H9 (cell line): ENCODE data around the gene CMAS. TPM values are rescaled to one million over a fixed set of nuclear protein-coding genes. Genes with fewer than 3 reads are reported as not detected.

Experiments used
- DNase-seq: peaks from one replicate; pipeline ENCODE4 v3.0.0-alpha.2; 2017
- H2AFZ ChIP-seq: one replicate; pipeline ENCODE4 v1.6.1; 2013; ENCODE audit warnings: mild to moderate bottlenecking, low read length, control low read depth, moderate library complexity
- H2AK5ac ChIP-seq: 2 replicates; pipeline ENCODE4 v1.6.1; 2013; ENCODE audit warnings: low read length, control low read depth, mixed read lengths; ENCODE audit not compliant: insufficient read length
- H2BK120ac ChIP-seq: one replicate; pipeline ENCODE4 v1.6.1; 2013; ENCODE audit warnings: low read depth, mild to moderate bottlenecking, low read length, control low read depth, inconsistent platforms; ENCODE audit not compliant: poor library complexity, severe bottlenecking
- H2BK12ac ChIP-seq: 2 replicates; pipeline ENCODE4 v1.6.1; 2013; ENCODE audit warnings: low read length, control low read depth, mixed read lengths, low read depth; ENCODE audit not compliant: insufficient read length
- H2BK15ac ChIP-seq: 2 replicates; pipeline ENCODE4 v1.6.1; 2013; ENCODE audit warnings: low read depth, low read length, control low read depth
- H2BK20ac ChIP-seq: one replicate; pipeline ENCODE4 v1.6.1; 2013; ENCODE audit warnings: low read depth, mild to moderate bottlenecking, low read length, control low read depth, inconsistent platforms; ENCODE audit not compliant: poor library complexity, severe bottlenecking
- H2BK5ac ChIP-seq: 2 replicates; pipeline ENCODE4 v1.6.1; 2013; ENCODE audit warnings: low read length, control low read depth, mixed read lengths; ENCODE audit not compliant: insufficient read length
- H3K14ac ChIP-seq: 2 replicates; pipeline ENCODE4 v1.6.1; 2013; ENCODE audit warnings: low read length, control low read depth; ENCODE audit not compliant: insufficient read depth
- H3K18ac ChIP-seq: 2 replicates; pipeline ENCODE4 v1.6.1; 2013; ENCODE audit warnings: low read depth, mild to moderate bottlenecking, mixed read lengths, low read length, control low read depth; ENCODE audit not compliant: insufficient read length
- H3K23ac ChIP-seq: 2 replicates; pipeline ENCODE4 v1.6.1; 2013; ENCODE audit warnings: low read length, control low read depth, mixed read lengths, low read depth; ENCODE audit not compliant: insufficient read length
- H3K23me2 ChIP-seq: 2 replicates; pipeline ENCODE4 v1.6.1; 2013; ENCODE audit warnings: low read depth, mild to moderate bottlenecking, mixed read lengths, low read length, control low read depth; ENCODE audit not compliant: insufficient read length, poor library complexity, severe bottlenecking
- H3K27ac ChIP-seq: 2 replicates; pipeline ENCODE4 v1.5.1; 2013; ENCODE audit warnings: low read length, control low read depth, mixed read lengths, low read depth; ENCODE audit not compliant: insufficient read length
- H3K27me3 ChIP-seq: 2 replicates; pipeline ENCODE4 v1.6.1; 2013; ENCODE audit warnings: low read length, control low read depth, inconsistent platforms; ENCODE audit not compliant: insufficient read depth
- H3K4ac ChIP-seq: 2 replicates; pipeline ENCODE4 v1.6.1; 2013; ENCODE audit warnings: low read depth, mild to moderate bottlenecking, control low read depth, inconsistent platforms, low read length, moderate library complexity
- H3K4me1 ChIP-seq: 2 replicates; pipeline ENCODE4 v1.6.1; 2013; ENCODE audit warnings: low read length, control low read depth, inconsistent platforms; ENCODE audit not compliant: insufficient read depth
- H3K4me2 ChIP-seq: 2 replicates; pipeline ENCODE4 v1.6.1; 2013; ENCODE audit warnings: low read length, control low read depth, mixed read lengths; ENCODE audit not compliant: insufficient read length, insufficient read depth
- H3K56ac ChIP-seq: 2 replicates; pipeline ENCODE4 v1.6.1; 2013; ENCODE audit warnings: low read depth, mild to moderate bottlenecking, mixed read lengths, low read length, control low read depth; ENCODE audit not compliant: insufficient read length
- H3K79me1 ChIP-seq: 2 replicates; pipeline ENCODE4 v1.6.1; 2013; ENCODE audit warnings: low read depth, mild to moderate bottlenecking, moderate library complexity, low read length, control low read depth, inconsistent platforms; ENCODE audit not compliant: insufficient read depth, poor library complexity, severe bottlenecking
- H3K79me2 ChIP-seq: 2 replicates; pipeline ENCODE4 v1.6.1; 2013; ENCODE audit warnings: low read length, control low read depth, inconsistent platforms; ENCODE audit not compliant: insufficient read depth
- H3K9ac ChIP-seq: 2 replicates; pipeline ENCODE4 v1.6.1; 2013; ENCODE audit warnings: low read length, control low read depth, mixed read lengths; ENCODE audit not compliant: insufficient read length; ENCODE audit errors: extremely low read depth
- H3K9me3 ChIP-seq: one replicate; pipeline ENCODE4 v1.6.1; 2013; ENCODE audit warnings: low read depth, low read length, inconsistent platforms; ENCODE audit not compliant: control insufficient read depth
- H3T11ph ChIP-seq: one replicate; pipeline ENCODE4 v1.6.1; 2013; ENCODE audit warnings: mild to moderate bottlenecking, low read length, control low read depth, inconsistent platforms
- H4K20me1 ChIP-seq: one replicate; pipeline ENCODE4 v1.6.1; 2013; ENCODE audit not compliant: control insufficient read depth, insufficient read length, insufficient read depth
- H4K5ac ChIP-seq: 2 replicates; pipeline ENCODE4 v1.6.1; 2013; ENCODE audit warnings: low read depth, mild to moderate bottlenecking, mixed read lengths, low read length, control low read depth; ENCODE audit not compliant: insufficient read length
- H4K8ac ChIP-seq: replicated peaks from 2 replicates; pipeline ENCODE4 v1.6.1; 2013; ENCODE audit warnings: low read length, control low read depth, mixed read lengths, low read depth; ENCODE audit not compliant: insufficient read length
- H4K91ac ChIP-seq: 2 replicates; pipeline ENCODE4 v1.6.1; 2013; ENCODE audit warnings: low read depth, mild to moderate bottlenecking, moderate library complexity, mixed read lengths, low read length, control low read depth; ENCODE audit not compliant: insufficient read length
- H3K27ac Mint-ChIP-seq, 3 experiments: 2 replicates in 2 of 3; 3 replicates in 1 of 3; pipeline ENCODE4 v1.8.0; 2020 to 2021; ENCODE audit warnings: mixed read lengths in 3 of 3, mild to moderate bottlenecking in 1 of 3, moderate library complexity in 1 of 3
- H3K27me3 Mint-ChIP-seq: 2 replicates; pipeline ENCODE4 v1.8.0; 2021; ENCODE audit warnings: low read depth, mild to moderate bottlenecking, moderate library complexity, mixed read lengths
- H3K36me3 Mint-ChIP-seq, 3 experiments: 2 replicates in 2 of 3; 3 replicates in 1 of 3; pipeline ENCODE4 v1.8.0; 2020 to 2021; ENCODE audit warnings: low read depth in 3 of 3, mixed read lengths in 3 of 3; ENCODE audit not compliant: insufficient read depth in 1 of 3
- H3K4me1 Mint-ChIP-seq, 2 experiments: 2 replicates each; pipeline ENCODE4 v1.8.0; 2020; ENCODE audit warnings: mixed read lengths in 2 of 2
- H3K4me3 Mint-ChIP-seq, 2 experiments: 2 replicates in 1 of 2; 3 replicates in 1 of 2; pipeline ENCODE4 v1.8.0; 2020 to 2021; ENCODE audit warnings: mild to moderate bottlenecking in 2 of 2, mixed read lengths in 2 of 2, moderate library complexity in 1 of 2
- H3K9me3 Mint-ChIP-seq, 2 experiments: 2 replicates in 1 of 2; 3 replicates in 1 of 2; pipeline ENCODE4 v1.8.0; 2020; ENCODE audit warnings: mild to moderate bottlenecking in 2 of 2, mixed read lengths in 2 of 2, moderate library complexity in 1 of 2
- WGBS: extraction: QIAGEN DNeasy Blood & Tissue Kit; methylation state at CpG from one replicate; pipeline ENCODE4 v1.1.7; 2013; ENCODE audit warnings: missing lambda C conversion rate, low lambda C conversion rate, mixed read lengths; ENCODE audit not compliant: insufficient read length; ENCODE audit errors: extremely low coverage; 5-methylcytosine and 5-hydroxymethylcytosine counted together
- total RNA-seq: library from RNA; stranded (reverse); gene quantifications from 2 replicates; pipeline ENCODE4 v1.2.1, GENCODE V29; 2021
- TF ChIP-seq, protein P1 (sequence below): fragments of 200-600 bp; sonication (generic); conservative IDR thresholded peaks from 3 replicates; pipeline ENCODE4 v1.8.0; 2021; ENCODE audit warnings: antibody characterized with exemption, mild to moderate bottlenecking

Gene CMAS
- total RNA-seq, 1 experiment from 2014 or later, result 47.4 TPM

- peaks cover 3% of the 10 kb centered on the region for H3K27me3 Mint-ChIP-seq
- no peaks in the 10 kb centered on the region for H3K4me1 ChIP-seq
Measured at GRCh38 chr12:22110176-22110575, 64.2 kb downstream of the CMAS start.

More at GRCh38 chr12:22110176-22110575, 64.2 kb downstream of the CMAS start:
- TF ChIP-seq, protein P1, sequence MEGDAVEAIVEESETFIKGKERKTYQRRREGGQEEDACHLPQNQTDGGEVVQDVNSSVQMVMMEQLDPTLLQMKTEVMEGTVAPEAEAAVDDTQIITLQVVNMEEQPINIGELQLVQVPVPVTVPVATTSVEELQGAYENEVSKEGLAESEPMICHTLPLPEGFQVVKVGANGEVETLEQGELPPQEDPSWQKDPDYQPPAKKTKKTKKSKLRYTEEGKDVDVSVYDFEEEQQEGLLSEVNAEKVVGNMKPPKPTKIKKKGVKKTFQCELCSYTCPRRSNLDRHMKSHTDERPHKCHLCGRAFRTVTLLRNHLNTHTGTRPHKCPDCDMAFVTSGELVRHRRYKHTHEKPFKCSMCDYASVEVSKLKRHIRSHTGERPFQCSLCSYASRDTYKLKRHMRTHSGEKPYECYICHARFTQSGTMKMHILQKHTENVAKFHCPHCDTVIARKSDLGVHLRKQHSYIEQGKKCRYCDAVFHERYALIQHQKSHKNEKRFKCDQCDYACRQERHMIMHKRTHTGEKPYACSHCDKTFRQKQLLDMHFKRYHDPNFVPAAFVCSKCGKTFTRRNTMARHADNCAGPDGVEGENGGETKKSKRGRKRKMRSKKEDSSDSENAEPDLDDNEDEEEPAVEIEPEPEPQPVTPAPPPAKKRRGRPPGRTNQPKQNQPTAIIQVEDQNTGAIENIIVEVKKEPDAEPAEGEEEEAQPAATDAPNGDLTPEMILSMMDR, result no peak
- H3K4me3 Mint-ChIP-seq, result no peak overlapping the region
- no peaks in the 10 kb centered on the region for H3K9me3 ChIP-seq
- DNase-seq, result no peak
- H3K23ac ChIP-seq, result no peak overlapping the region
- no peak overlapping the region for H2BK5ac ChIP-seq
- no peak overlapping the region for H4K91ac ChIP-seq
- no peak overlapping the region for H2AK5ac ChIP-seq
- no peak overlapping the region for H3K9ac ChIP-seq
- H3K23me2 ChIP-seq, result no peaks in the 10 kb centered on the region
- H3T11ph ChIP-seq, result no peak overlapping the region
- no peaks in the 10 kb centered on the region for H3K4me1 Mint-ChIP-seq
- H3K4me2 ChIP-seq, result no peak overlapping the region
- no peak overlapping the region for H2BK15ac ChIP-seq
- no peak overlapping the region for H3K56ac ChIP-seq
- no peak overlapping the region for H2BK12ac ChIP-seq
- no peaks in the 10 kb centered on the region for H3K27me3 ChIP-seq
- no peaks in the 10 kb centered on the region for H3K79me1 ChIP-seq
- H3K79me2 ChIP-seq, result no peaks in the 10 kb centered on the region
- no peaks in the 10 kb centered on the region for H4K20me1 ChIP-seq
- H3K27ac Mint-ChIP-seq, result no peak overlapping the region
- no peak overlapping the region for H4K5ac ChIP-seq
- no peak overlapping the region for H3K14ac ChIP-seq
- no peak overlapping the region for H3K18ac ChIP-seq
- no peak overlapping the region for H3K4ac ChIP-seq
- no peak overlapping the region for H3K27ac ChIP-seq
- no peak overlapping the region for H2BK20ac ChIP-seq
- H3K36me3 Mint-ChIP-seq, result no peaks in the 10 kb centered on the region; a peak in 1 of 7 replicates
- WGBS, result no CpG with 5 or more reads among the region's 3 CpGs
- no peak overlapping the region for H2AFZ ChIP-seq
- H3K9me3 Mint-ChIP-seq, result peaks cover 0 to 5% of the 10 kb centered on the region in 2 experiments; a peak in 4 of 5 replicates
- no peak overlapping the region for H2BK120ac ChIP-seq
- no peak overlapping the region for H4K8ac ChIP-seq

Other genes with a start within 250 kb of the CMAS start
- gene ABCC9, start 104.8 kb upstream of the CMAS start, total RNA-seq, result not detected in 2 replicates